Fibroblast of the aortic adventitia (primary cell): Measurements from ENCODE around the gene OPA1. TPM values are rescaled to one million over a fixed set of nuclear protein-coding genes. Genes with fewer than 3 reads are reported as not detected.

Experiments used
- DNase-seq: peaks from one replicate; pipeline ENCODE4 v3.0.0-alpha.2; 2010; ENCODE audit warnings: low read depth
- H3K4me3 ChIP-seq: 2 replicates; pipeline ENCODE4 v1.5.1; 2011; ENCODE audit warnings: low read depth, mild to moderate bottlenecking, control low read depth, low read length, moderate library complexity
- total RNA-seq: library from RNA; depleted of rRNA; stranded (reverse); fragments of >200 nt; gene quantifications from 2 replicates; pipeline ENCODE4 v1.2.3, GENCODE V29; 2012; ENCODE audit warnings: low replicate concordance
- TF ChIP-seq, protein P1 (sequence below): IDR thresholded peaks from 2 replicates; pipeline ENCODE4 v1.5.1; 2011; ENCODE audit warnings: mild to moderate bottlenecking, low read length, control low read depth, inconsistent platforms; ENCODE audit not compliant: insufficient read depth

The OPA1 gene
- total RNA-seq, 1 donor, result 53.0 TPM

DNA sequence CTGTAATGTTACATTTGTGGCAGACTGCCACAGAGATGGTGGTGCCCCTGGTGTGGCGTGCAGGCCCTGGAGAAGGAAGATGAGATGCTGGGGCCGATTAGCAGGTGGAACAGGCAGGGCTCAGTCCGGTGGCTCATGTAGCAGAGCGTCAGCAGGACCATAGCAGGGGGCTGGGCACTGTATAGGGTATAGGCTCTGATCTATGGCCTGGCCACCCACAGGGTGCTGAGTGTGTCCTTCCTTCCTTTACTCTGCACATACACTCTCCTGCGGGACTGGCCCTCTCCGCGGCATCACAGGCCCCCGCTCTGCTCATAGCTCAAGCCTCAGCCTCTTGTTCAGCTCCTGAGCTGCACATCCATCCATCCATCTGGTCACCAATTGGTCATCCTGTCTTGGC is 143.6 kb downstream of the OPA1 start:
- no peak overlapping the region for H3K4me3 ChIP-seq
- DNase-seq, result no peak
- TF ChIP-seq, protein P1, sequence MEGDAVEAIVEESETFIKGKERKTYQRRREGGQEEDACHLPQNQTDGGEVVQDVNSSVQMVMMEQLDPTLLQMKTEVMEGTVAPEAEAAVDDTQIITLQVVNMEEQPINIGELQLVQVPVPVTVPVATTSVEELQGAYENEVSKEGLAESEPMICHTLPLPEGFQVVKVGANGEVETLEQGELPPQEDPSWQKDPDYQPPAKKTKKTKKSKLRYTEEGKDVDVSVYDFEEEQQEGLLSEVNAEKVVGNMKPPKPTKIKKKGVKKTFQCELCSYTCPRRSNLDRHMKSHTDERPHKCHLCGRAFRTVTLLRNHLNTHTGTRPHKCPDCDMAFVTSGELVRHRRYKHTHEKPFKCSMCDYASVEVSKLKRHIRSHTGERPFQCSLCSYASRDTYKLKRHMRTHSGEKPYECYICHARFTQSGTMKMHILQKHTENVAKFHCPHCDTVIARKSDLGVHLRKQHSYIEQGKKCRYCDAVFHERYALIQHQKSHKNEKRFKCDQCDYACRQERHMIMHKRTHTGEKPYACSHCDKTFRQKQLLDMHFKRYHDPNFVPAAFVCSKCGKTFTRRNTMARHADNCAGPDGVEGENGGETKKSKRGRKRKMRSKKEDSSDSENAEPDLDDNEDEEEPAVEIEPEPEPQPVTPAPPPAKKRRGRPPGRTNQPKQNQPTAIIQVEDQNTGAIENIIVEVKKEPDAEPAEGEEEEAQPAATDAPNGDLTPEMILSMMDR, result no peak

GRCh38 chr3:193737191-193737751 is 144.3 kb downstream of the OPA1 start:
- TF ChIP-seq, protein P1, result no peak
- no peak overlapping the region for H3K4me3 ChIP-seq
- DNase-seq, result no peak

DNA sequence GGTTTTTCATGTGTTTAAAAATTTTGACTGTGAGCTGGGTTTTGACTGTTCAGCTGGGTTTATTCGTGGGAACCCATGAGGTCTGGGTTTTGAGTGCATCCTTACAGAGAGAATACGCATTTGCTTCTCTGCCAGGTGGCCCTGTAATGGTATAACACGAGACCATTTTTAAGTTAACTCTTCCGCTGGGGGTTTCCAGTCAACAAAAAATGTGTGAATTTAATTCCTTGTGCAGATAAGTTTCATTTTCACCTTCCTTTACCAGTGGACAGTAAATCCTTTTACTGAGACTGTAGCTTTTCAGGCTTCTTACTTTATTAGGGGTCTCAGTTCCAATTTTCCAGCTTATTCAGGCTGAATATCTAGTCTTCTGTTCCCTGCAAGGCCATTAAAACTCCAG is 149.6 kb downstream of the OPA1 start:
- H3K4me3 ChIP-seq, result no peak overlapping the region
- no peak for DNase-seq
- TF ChIP-seq, protein P1, result no peak

DNA sequence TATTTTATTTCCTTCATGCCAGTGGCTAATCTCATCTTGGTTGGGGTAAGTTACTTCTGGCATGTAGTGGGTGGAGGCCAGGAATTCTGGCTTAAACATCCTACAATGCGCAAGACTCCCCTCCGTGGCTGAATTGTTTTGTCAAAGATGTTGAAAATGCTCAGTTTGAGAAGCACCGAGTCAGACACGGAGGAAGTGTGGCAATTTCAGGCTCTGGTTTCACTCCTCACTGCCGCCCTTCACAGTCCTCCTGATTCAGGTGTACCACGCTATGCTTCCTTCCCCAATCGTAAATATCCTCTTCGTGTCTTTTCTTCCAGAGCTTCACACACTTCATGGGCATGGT is 150.7 kb downstream of the OPA1 start:
- no peak for DNase-seq
- TF ChIP-seq, protein P1, result no peak
- H3K4me3 ChIP-seq, result no peak overlapping the region

GRCh38 chr3:193744048-193744821 is 151.2 kb downstream of the OPA1 start:
- H3K4me3 ChIP-seq, result no peak overlapping the region
- TF ChIP-seq, protein P1, result no peak
- no peak for DNase-seq

- DNase-seq, result no peak
- no peak overlapping the region for H3K4me3 ChIP-seq
Measured at GRCh38 chr3:193744822-193745684, 152.0 kb downstream of the OPA1 start.

More at GRCh38 chr3:193744822-193745684, 152.0 kb downstream of the OPA1 start:
- TF ChIP-seq, protein P1, result no peak
